Kidney epithelial cell (primary cell): Measurements from ENCODE around the gene ABCF2. TPM values are rescaled to one million over a fixed set of nuclear protein-coding genes. Genes with fewer than 3 reads are reported as not detected.
A peak's percentile ranks its signal among the peaks of the same experiment; 100 is the strongest.

Experiments
- DNase-seq: peaks from one replicate; pipeline ENCODE4 v3.0.0-alpha.2; 2010; ENCODE audit warnings: low read depth
- H3K27me3 ChIP-seq: 2 replicates; pipeline ENCODE4 v1.6.0; 2011; ENCODE audit warnings: low read length; ENCODE audit not compliant: control insufficient read depth, insufficient read depth
- H3K36me3 ChIP-seq: 2 replicates; pipeline ENCODE4 v1.5.1; 2011; ENCODE audit warnings: low read length; ENCODE audit not compliant: control insufficient read depth, insufficient read depth
- H3K4me3 ChIP-seq: 2 replicates; pipeline ENCODE4 v1.5.1; 2011; ENCODE audit warnings: low read depth, mild to moderate bottlenecking, control low read depth, low read length
- CTCF ChIP-seq: IDR thresholded peaks from 2 replicates; pipeline ENCODE4 v1.5.1; 2011; ENCODE audit warnings: mild to moderate bottlenecking, moderate library complexity, low read length, control low read depth, inconsistent platforms; ENCODE audit not compliant: insufficient read depth, poor library complexity, severe bottlenecking
- total RNA-seq: library from RNA; depleted of rRNA; stranded (reverse); fragments of >200 nt; gene quantifications from 2 replicates; pipeline ENCODE4 v1.2.3, GENCODE V29; 2015

The ABCF2 gene
- total RNA-seq, 1 donor from 2014 or later: 75.4 TPM

DNA sequence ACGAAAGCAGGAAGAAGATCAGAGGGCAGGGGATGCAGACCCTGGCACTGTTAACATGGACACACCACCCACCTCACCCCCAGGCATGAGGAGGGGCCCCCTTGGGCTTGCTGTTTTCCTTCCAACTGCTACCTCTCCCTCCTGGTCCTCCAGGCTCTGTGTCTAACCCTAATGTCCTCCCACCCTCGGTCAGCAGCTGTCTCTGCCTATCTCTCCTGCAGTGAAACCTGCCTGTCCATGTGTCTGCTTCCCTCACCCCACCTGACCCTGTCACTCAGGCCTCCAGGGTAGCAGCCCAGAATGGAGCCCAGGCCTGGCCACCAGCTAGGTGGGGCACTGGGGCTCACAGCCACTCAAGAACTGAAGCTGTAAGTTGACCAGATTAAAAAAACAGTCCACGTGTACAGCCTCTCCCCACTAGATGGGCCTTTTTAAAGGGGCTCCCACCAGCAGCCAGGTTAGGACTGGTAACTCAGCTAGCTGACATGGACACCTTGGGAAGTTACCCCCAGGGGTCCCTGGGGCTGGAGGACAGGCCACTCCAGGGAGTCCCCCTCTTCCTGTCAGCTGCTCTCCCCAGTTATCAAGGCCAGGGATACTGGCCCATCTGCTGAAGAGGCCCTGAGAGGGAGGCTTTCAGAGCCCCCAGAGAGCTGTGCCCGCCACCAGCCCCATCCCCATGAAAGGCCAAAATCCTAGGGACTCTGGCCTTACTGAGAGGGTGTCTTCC is 20.0 kb upstream of the ABCF2 start:
- Histone ChIP-seq H3K36me3 (no peaks in the 10 kb centered on the region), H3K27me3 (peaks cover 5% of the 10 kb centered on the region), H3K4me3 (no peak overlapping the region)
- no peak for TF ChIP-seq CTCF
- DNase-seq: no peak

DNA sequence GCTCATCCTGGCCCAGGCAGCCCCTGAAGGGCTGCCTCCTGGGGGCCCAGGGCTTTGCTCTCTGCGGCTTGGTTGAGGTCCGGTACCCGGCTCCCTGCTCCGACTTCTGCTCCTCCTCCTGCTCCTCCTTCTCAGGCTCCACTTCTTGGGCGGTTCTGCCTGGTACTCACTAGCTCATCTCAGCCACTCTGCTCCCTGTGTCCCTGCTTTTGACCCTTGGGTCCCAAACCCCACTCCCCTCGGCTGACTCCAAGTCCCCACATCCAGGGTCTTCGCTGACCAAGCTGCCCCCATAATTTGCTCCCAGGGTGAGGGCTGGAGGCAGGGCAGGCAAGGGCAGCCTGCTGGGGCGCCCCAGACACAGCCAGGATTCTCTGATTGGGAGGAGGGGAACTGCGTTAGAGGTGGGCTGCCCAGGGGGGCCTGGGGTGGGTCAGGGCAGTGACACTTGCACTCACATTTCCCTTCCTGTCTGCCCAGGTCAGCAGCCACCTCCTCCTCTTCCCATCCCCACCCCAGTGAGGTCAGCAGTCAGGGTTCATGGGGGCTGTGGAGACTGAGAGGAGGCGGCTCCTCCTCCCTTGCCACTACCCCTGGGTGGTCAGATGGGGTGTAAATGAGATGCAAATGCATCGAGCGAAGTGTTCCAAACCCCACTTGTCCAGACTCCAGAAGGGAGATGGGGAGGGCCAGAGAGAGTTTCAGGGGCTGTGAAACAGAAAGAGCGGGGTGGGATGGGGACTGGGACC is 19.3 kb upstream of the ABCF2 start:
- TF ChIP-seq CTCF: no peak
- no peak for DNase-seq
- Histone ChIP-seq H3K4me3 (no peak overlapping the region), H3K27me3 (peaks cover 5% of the 10 kb centered on the region), H3K36me3 (no peaks in the 10 kb centered on the region)

DNA sequence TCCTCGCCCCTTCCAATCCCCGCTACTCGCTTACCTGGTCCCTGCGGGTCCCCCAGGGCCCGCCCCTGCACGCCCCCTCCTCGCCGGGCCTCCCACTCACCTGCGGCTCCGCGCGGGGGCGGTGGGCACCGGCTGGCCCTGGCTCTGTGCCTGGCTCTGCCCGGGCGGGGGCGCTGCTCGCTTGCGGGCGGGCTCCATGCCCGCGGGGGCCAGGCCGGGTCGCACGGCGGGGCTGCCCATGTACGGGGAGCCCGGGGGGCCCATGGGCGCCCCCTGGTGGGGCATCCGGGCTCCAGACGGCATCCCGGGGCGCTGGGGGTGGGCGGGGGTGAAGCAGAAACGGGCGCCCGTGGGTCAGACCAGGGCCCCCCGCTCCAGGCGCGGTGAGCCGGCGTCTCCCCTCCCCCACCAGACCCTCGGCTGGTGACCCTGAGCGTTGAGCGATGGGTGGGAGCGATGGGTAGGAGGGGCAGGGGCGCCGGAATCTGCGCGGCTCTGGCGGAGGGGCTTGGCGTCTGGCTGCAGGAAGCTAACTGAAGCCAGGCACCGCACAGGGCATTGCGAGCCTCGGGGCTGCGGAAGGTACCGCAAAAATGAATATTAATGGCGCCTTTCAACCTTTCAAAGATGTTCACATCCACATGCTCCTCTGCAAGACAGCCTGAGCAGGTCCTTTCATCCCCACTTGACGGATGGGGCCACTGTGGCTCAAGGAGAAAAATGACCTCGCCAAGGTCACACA is 18.5 kb upstream of the ABCF2 start:
- H3K4me3 ChIP-seq: peak overlapping the region; percentile 16
- peaks cover 5% of the 10 kb centered on the region for H3K27me3 ChIP-seq
- TF ChIP-seq CTCF: peak; percentile 43
- H3K36me3 ChIP-seq: no peaks in the 10 kb centered on the region
- DNase-seq: no peak

DNA sequence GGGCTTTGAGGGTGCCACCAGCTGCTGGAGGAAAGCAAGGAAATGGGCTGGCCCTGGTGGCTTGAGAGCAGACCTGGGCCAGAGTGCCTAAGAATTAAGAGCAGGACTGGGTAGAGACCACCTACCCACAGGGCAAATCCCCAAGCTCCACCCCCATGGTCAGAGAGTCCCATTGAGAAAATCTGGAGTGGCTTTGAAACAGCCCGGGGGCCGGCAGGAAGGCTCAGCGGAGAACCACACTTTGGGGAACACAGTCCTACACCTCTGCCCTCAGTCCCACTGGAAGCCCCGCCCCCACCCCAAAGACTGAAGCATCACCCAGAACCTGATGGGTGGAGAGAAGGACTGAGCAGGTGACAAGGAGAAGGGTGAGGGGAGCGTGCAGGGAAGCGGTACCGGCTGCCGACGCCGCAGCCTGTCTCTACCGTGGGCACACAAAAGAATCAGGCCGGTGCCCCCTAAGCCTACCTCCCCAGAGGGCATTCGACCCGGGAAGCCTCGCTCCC is 17.9 kb upstream of the ABCF2 start:
- Histone ChIP-seq H3K27me3 (peaks cover 5% of the 10 kb centered on the region), H3K4me3 (peak overlapping the region; percentile 16), H3K36me3 (no peaks in the 10 kb centered on the region)
- no peak for DNase-seq
- TF ChIP-seq CTCF: no peak

DNA sequence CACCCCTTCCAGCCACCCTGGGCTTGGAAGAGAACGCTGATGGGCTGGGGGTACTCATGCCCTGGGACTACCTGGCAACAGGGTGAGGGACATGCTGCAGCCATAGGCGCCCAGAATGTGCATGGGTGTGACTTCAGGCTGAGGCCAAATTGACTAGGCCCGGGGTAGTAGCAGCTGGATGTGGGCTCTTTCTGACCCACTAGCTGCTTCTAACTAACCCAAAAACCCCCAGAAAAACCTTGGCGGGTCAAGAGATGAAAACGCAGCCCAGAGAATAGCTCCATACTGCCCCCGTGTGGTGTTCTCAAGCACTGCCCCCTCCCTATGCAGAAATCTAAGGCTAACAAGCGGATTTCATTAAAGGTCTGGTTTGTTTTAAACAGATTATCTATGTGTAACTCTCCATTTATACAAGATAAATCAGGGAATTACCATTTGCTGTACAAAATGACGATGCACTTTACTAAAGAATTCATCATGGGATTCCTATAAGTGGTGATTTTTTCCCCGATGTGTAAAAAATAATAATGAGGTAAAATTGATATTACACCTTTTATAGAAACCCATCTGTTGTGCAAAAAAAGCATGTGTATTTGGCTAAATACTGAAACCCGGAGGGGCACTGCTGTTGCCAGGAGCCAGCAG is 17.3 kb upstream of the ABCF2 start:
- no peak overlapping the region for H3K4me3 ChIP-seq

More for the DNA sequence above, 17.3 kb upstream of the ABCF2 start:
- peak; percentile 84 for TF ChIP-seq CTCF
- Histone ChIP-seq H3K36me3 (no peaks in the 10 kb centered on the region), H3K27me3 (peaks cover 5% of the 10 kb centered on the region)
- no peak for DNase-seq
